NCI-H345 treated with DMSO at 0.1 percent for 48 hours (cell line): ENCODE results near the gene FOXD4L5.
"Not testable (repeated sequence)": the region's sequence is repeated elsewhere in the genome, so short reads cannot be mapped to it uniquely, and the experiment has no call there.

Source experiments
- DNase-seq: peaks from one replicate; lab custom pipeline; 2025; ENCODE audit not compliant: unreplicated experiment; lab: John Stamatoyannopoulos, UW

FOXD4L5 gene

GRCh38 chr9:65285109-65285508 lies at the start of gene FOXD4L5:
TSS of gene FOXD4L5 (minus strand) at chr9:65285209. CDS start at chr9:65284377, 832 bp downstream.
- not testable (repeated sequence) for DNase-seq

- DNase-seq: not testable (repeated sequence)
Observed at GRCh38 chr9:65283943-65284342, 1.1 kb downstream of the FOXD4L5 start.

- DNase-seq: not testable (repeated sequence)
Observed at GRCh38 chr9:65282976-65283375, 2.0 kb downstream of the FOXD4L5 start.
